Measurements from ENCODE around the gene ATPAF2. TPM values are rescaled to one million over a fixed set of nuclear protein-coding genes. Genes with fewer than 3 reads are reported as not detected.

ATPAF2 gene
- total and polyA plus RNA-seq, 2 donors (not counting 3 experiments of a cell fraction or from before 2014, with no cell fraction given): 23.2 to 35.7 TPM

- Histone ChIP-seq H4K20me1 (replicated peaks; ENCODE audit: control insufficient read depth, extremely low read depth, insufficient read depth, low read length) (peaks cover 3% of the 10 kb centered on the region), H3K27me3 (ENCODE audit: control insufficient read depth in 2 of 2, insufficient read depth in 2 of 2, low read length in 2 of 2) (no peaks in the 10 kb centered on the region), H3K4me1 (ENCODE audit: control insufficient read depth, extremely low read depth, insufficient read depth, low read length) (peaks cover 17% of the 10 kb centered on the region), H3K9me3 (replicated peaks; ENCODE audit: control insufficient read depth, insufficient read depth, low read length) (no peaks in the 10 kb centered on the region), H3K9me1 (replicated peaks; ENCODE audit: control insufficient read depth, extremely low read depth, insufficient read depth, low read length) (no peaks in the 10 kb centered on the region), H3K79me2 (ENCODE audit: control insufficient read depth, insufficient read depth, low read length) (peaks cover 22% of the 10 kb centered on the region), H3K9ac (replicated peaks; ENCODE audit: extremely low read depth, insufficient read depth, low read length) (peak within 1 kb of the TSS; percentile 83), H2AFZ (ENCODE audit: low read depth, low read length) (peak within 1 kb of the TSS; percentile 95), H3K4me2 (ENCODE audit: insufficient read depth, low read length) (peak within 1 kb of the TSS; percentile 97), H3K36me3 (ENCODE audit: control insufficient read depth in 2 of 2, extremely low read depth in 1 of 2, insufficient read depth in 2 of 2, low read length in 2 of 2) (no peaks in the 10 kb centered on the region), H3K4me3 (replicated peaks in 1 of 3; ENCODE audit: insufficient read depth in 1 of 3, low read depth in 1 of 3, low read length in 3 of 3) (peak within 1 kb of the TSS; percentile 79 to 87 (median 82)), H3K27ac (ENCODE audit: insufficient read depth, low read depth, low read length) (peak within 1 kb of the TSS; percentile 67)
- intact Hi-C loops (cut with micrococcal nuclease): loop anchor here (1.0 to 2.0 kb wide), 5 partner anchors 14 to 81 kb away; partner anchors contain the start of genes ATPAF2 and GID4
- TF ChIP-seq POLR2A (IDR thresholded peaks at IDR 0.05; ENCODE audit: low read depth, low read length) (peak; percentile 78), CTCF (IDR thresholded peaks at IDR 0.05; ENCODE audit: extremely low read depth in 1 of 2, insufficient read depth in 1 of 2, low read depth in 1 of 2, low read length in 2 of 2) (no peak), POLR2AphosphoS5 (IDR thresholded peaks at IDR 0.05; ENCODE audit: insufficient read depth, low read depth, low read length) (peak; percentile 48), MAX (IDR thresholded peaks at IDR 0.05; ENCODE audit: insufficient read depth, insufficient read length) (peak; percentile 72)
- FAIRE-seq (peak; percentile 100), DNase-seq (ENCODE audit: low read depth, low spot score) (peak; percentile 100)
- ChIA-PET POLR2A (interaction anchor here (0.6 to 1.1 kb wide), 5 partner anchors 14 to 476 kb away, joined by 3 to 10 read pairs (median 3); partner anchors contain the start of gene RASD1), CTCF (interaction anchor here (0.8 to 3.0 kb wide), 14 partner anchors 12 to 136 kb away, joined by 3 to 21 read pairs (median 5); partner anchors contain the start of gene SREBF1)
- dilution Hi-C loops (cut with MboI; ENCODE audit: extremely low pct_ligation_motif_present, low sequenced_read_pairs): no loop called here
- BruUV-seq (replicated peaks): no TSS peak
Observed at GRCh38 chr17:17972126-17972951, 66.6 kb downstream of the ATPAF2 start, which contains the start of the genes DRC3 and TOM1L2. Gene DRC3, plus strand, starts transcription at chr17:17972862. Its CDS starts 4,737 bp downstream, at chr17:17977599. Gene TOM1L2, minus strand, starts transcription at chr17:17972400. Its CDS starts 87 bp downstream, at chr17:17972313.

Data from endothelial cell of umbilical vein (primary cell).